A549 treated with RU486 at 1 μM for 4 hours (cell line): ENCODE data around the gene TMEM30B. TPM values are rescaled to one million over a fixed set of nuclear protein-coding genes. Genes with fewer than 3 reads are reported as not detected.

ENCODE experiments used
- total RNA-seq: library from RNA; stranded (reverse); fragments of 200-300 nt; extraction: Qiagen RNA extraction; gene quantifications from 5 replicates; pipeline ENCODE4 v1.2.3, GENCODE V29; 2022; ENCODE audit warnings: low read depth

The TMEM30B gene
- 0.10 to 0.33 TPM (median 0.22 TPM) in 5 replicates for total RNA-seq

GRCh38 chr14:61281186-61281947 is at the start of gene TMEM30B:
Gene TMEM30B, minus strand, starts transcription at chr14:61281338. Its CDS starts 191 bp downstream, at chr14:61281147.

GRCh38 chr14:61321385-61322010 is 40.4 kb upstream of the TMEM30B start, which contains the start of gene PRKCH:
Gene PRKCH, plus strand, starts transcription at chr14:61321579. Its CDS starts 523 bp downstream, at chr14:61322102.

Other genes with a start within 250 kb of the TMEM30B start
- 3.0 to 5.8 TPM (median 4.4 TPM) in 5 replicates for gene PRKCH, start 40.2 kb upstream of the TMEM30B start, total RNA-seq